ENCODE results near the gene MYH11.

DNA sequence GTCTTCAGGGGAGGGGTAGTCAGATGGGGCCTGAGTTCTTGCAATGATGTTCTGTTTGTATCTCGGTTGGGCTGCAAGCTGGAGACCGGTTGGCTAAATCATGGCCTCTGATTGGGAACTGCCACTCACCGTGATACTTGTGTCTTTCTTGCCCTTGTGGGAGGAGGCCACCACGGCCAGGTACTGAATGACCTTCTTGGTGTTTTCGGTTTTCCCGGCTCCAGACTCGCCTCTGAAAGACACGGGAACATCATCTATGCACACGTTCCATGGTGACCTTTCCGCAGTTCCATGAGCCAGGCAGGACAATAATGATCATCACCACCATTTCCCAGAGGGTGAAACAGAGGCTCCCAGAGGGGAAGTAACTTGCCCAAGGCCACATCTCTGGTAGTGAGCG lies 70.3 kb downstream of the MYH11 start:
- TF ChIP-seq POLR2A (IDR thresholded peaks at IDR 0.05): no peak
- TF ChIP-seq, protein P1, sequence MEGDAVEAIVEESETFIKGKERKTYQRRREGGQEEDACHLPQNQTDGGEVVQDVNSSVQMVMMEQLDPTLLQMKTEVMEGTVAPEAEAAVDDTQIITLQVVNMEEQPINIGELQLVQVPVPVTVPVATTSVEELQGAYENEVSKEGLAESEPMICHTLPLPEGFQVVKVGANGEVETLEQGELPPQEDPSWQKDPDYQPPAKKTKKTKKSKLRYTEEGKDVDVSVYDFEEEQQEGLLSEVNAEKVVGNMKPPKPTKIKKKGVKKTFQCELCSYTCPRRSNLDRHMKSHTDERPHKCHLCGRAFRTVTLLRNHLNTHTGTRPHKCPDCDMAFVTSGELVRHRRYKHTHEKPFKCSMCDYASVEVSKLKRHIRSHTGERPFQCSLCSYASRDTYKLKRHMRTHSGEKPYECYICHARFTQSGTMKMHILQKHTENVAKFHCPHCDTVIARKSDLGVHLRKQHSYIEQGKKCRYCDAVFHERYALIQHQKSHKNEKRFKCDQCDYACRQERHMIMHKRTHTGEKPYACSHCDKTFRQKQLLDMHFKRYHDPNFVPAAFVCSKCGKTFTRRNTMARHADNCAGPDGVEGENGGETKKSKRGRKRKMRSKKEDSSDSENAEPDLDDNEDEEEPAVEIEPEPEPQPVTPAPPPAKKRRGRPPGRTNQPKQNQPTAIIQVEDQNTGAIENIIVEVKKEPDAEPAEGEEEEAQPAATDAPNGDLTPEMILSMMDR (IDR thresholded peaks at IDR 0.05): no peak

Data from thyroid gland (tissue), 4 donors.